K562 (cell line): ENCODE measurements around the gene ELOVL1. TPM values are rescaled to one million over a fixed set of nuclear protein-coding genes. Genes with fewer than 3 reads are reported as not detected.

Source experiments
- ATF1 ChIP-seq, 2 experiments: fragments of 450-650 bp in 1 of 2; IDR thresholded peaks; 2 replicates each; pipeline ENCODE4 v1.6.1; 2016; ENCODE audit warnings: missing compliant biosample characterization in 1 of 2, missing genetic modification characterization in 1 of 2
- ATF3 ChIP-seq, 2 experiments: fragments of 450-650 bp in 1 of 2; sonication (generic) in 1 of 2; formaldehyde crosslinking in 1 of 2; IDR thresholded peaks in 1 of 2; conservative IDR thresholded peaks in 1 of 2; 2 replicates each; pipeline versions ENCODE4 v1.6.1 to v1.8.1; 2016 to 2023; ENCODE audit warnings: mild to moderate bottlenecking in 2 of 2, moderate library complexity in 2 of 2, inconsistent platforms in 1 of 2, missing genetic modification reagents in 1 of 2
- ATF7 ChIP-seq: fragments of 450-650 bp; IDR thresholded peaks from 2 replicates; pipeline ENCODE4 v1.7.1; 2014; ENCODE audit warnings: mild to moderate bottlenecking, moderate library complexity
- CXXC5 ChIP-seq: fragments of 250-450 bp; sonication (Bioruptor Pico); IDR thresholded peaks from 2 replicates; pipeline ENCODE4 v1.8.0; 2022; ENCODE audit warnings: inconsistent platforms, mild to moderate bottlenecking, moderate library complexity
- HDAC3 ChIP-seq: fragments of 450-650 bp; IDR thresholded peaks from 2 replicates; pipeline ENCODE4 v1.6.1; 2018; ENCODE audit warnings: borderline replicate concordance, mild to moderate bottlenecking, moderate library complexity; ENCODE audit not compliant: partially characterized antibody
- JUN ChIP-seq, 2 experiments: sonication (generic) in 1 of 2; formaldehyde crosslinking in 1 of 2; IDR thresholded peaks; 2 replicates each; pipeline versions ENCODE4 v1.6.1 to v1.8.0; 2012 to 2022; ENCODE audit warnings: borderline replicate concordance in 2 of 2, mild to moderate bottlenecking in 2 of 2, improper control_type of control experiment in 1 of 2, low read depth in 1 of 2, low read length in 1 of 2, missing genetic modification reagents in 1 of 2
- KDM4B ChIP-seq, 2 experiments: fragments of 450-650 bp in 1 of 2; sonication (generic) in 1 of 2; IDR thresholded peaks; 2 replicates each; pipeline ENCODE4 v1.6.1; 2016 to 2017; ENCODE audit warnings: borderline replicate concordance in 2 of 2, antibody characterized with exemption in 1 of 2, low read depth in 1 of 2, mild to moderate bottlenecking in 1 of 2
- L3MBTL2 ChIP-seq: fragments of 450-650 bp; IDR thresholded peaks from 2 replicates; pipeline ENCODE4 v1.6.1; 2016; ENCODE audit warnings: mild to moderate bottlenecking, moderate library complexity
- MEIS2 ChIP-seq: fragments of 450-650 bp; IDR thresholded peaks from 2 replicates; pipeline ENCODE4 v1.6.1; 2014; ENCODE audit warnings: mild to moderate bottlenecking; ENCODE audit not compliant: partially characterized antibody
- NONO ChIP-seq, 2 experiments: fragments of 200-400 bp in 1 of 2; fragments of 450-650 bp in 1 of 2; formaldehyde crosslinking in 1 of 2; IDR thresholded peaks; 2 replicates each; pipeline ENCODE4 v1.6.1; 2017; ENCODE audit warnings: low read depth in 2 of 2, mild to moderate bottlenecking in 2 of 2, moderate library complexity in 2 of 2, low read length in 1 of 2
- NR4A1 ChIP-seq, 2 experiments: fragments of 250-450 bp in 1 of 2; fragments of 450-650 bp in 1 of 2; sonication (Bioruptor Pico) in 1 of 2; IDR thresholded peaks; 2 replicates each; pipeline versions ENCODE4 v1.4.0 to v1.6.1; 2016 to 2020; ENCODE audit warnings: mild to moderate bottlenecking in 2 of 2, missing compliant biosample characterization in 1 of 2, missing genetic modification characterization in 1 of 2, moderate library complexity in 1 of 2
- PHF8 ChIP-seq: fragments of 200-600 bp; sonication (generic); IDR thresholded peaks from 2 replicates; pipeline ENCODE4 v1.6.1; 2012; ENCODE audit warnings: mixed run types, mild to moderate bottlenecking, inconsistent platforms, low read length, moderate library complexity, borderline replicate concordance
- SIN3B ChIP-seq: fragments of 450-650 bp; IDR thresholded peaks from 2 replicates; pipeline ENCODE4 v1.6.1; 2017; ENCODE audit warnings: low read depth, mild to moderate bottlenecking, moderate library complexity
- TFAP4 ChIP-seq: sonication (generic); formaldehyde crosslinking; IDR thresholded peaks from 2 replicates; pipeline ENCODE4 v1.8.0; 2022; ENCODE audit warnings: missing genetic modification reagents, mild to moderate bottlenecking, moderate library complexity, borderline replicate concordance
- ZKSCAN3 ChIP-seq: fragments of 250-450 bp; sonication (Bioruptor Pico); IDR thresholded peaks from 2 replicates; pipeline ENCODE4 v1.4.0; 2020
- ZNF398 ChIP-seq: fragments of 250-450 bp; sonication (Bioruptor Pico); IDR thresholded peaks from 2 replicates; pipeline ENCODE4 v1.8.0; 2021; ENCODE audit warnings: moderate library complexity, mild to moderate bottlenecking, inconsistent platforms
- ZNF592 ChIP-seq: fragments of 450-650 bp; IDR thresholded peaks from 2 replicates; pipeline ENCODE4 v1.6.1; 2017; ENCODE audit warnings: antibody characterized with exemption, mild to moderate bottlenecking
- ZNF77 ChIP-seq: fragments of 250-450 bp; sonication (Bioruptor Pico); IDR thresholded peaks from 2 replicates; pipeline ENCODE4 v1.5.0; 2020
- polyA plus RNA-seq, 8 experiments: library from polyadenylated mRNA; depleted of rRNA in 4 of 8; stranded (reverse) in 5 of 8; unstranded in 3 of 8; fragments of >200 nt; fragmentation: Nextera tagmentation in 2 of 8; fragmentation: Illumina TruSeq in 1 of 8; extraction: Ambion mirVana in 2 of 8; extraction: Trizol in 1 of 8; gene quantifications; 2 replicates each; pipeline versions ENCODE4 v1.2.1 to v1.2.3, GENCODE V29; 2011 to 2014; ENCODE audit warnings: inconsistent platforms in 1 of 8, missing spikeins in 1 of 8
- total RNA-seq, 7 experiments: library from RNA; depleted of rRNA in 6 of 7; stranded (reverse); fragments of >200 nt in 6 of 7; fragmentation: Illumina TruSeq in 2 of 7; extraction: Trizol in 2 of 7; gene quantifications; 2 replicates each; pipeline versions ENCODE4 v1.2.1 to v1.2.3, GENCODE V29; 2011 to 2021; ENCODE audit warnings: low replicate concordance in 1 of 7

ELOVL1 gene
- total and polyA plus RNA-seq, 9 of the 15 experiments (the other 6 are each of a cell fraction or from before 2014, with no cell fraction given) = 51.0 to 157 (median 70.3) TPM

- TF ChIP-seq L3MBTL2 (peak; percentile 34; the same call in 1 of the 2 replicates), HDAC3 (no peak), JUN (IDR thresholded peaks at IDR 0.05; ENCODE audit: borderline replicate concordance, low read depth, low read length) (peak; percentile 86; the same call in 1 of the 2 replicates), JUN (CRISPR knock-in tag; IDR thresholded peaks at IDR 0.05; ENCODE audit: borderline replicate concordance) (no peak), PHF8 (no peak), ZNF77 (CRISPR knock-in tag) (no peak), SIN3B (no peak), NR4A1 (CRISPR knock-in tag; IDR thresholded peaks at IDR 0.05) (no peak), NR4A1 (tag; IDR thresholded peaks at IDR 0.05) (no peak), ATF3 (IDR thresholded peaks at IDR 0.05) (peak; percentile 89), ATF3 (CRISPR knock-in tag; conservative IDR thresholded peaks at IDR 0.05) (0 out of 2 replicates have a peak, but pooled peaks have one; percentile 43), ATF1 (CRISPR knock-in tag; IDR thresholded peaks at IDR 0.05) (no peak), ATF1 (tag; IDR thresholded peaks at IDR 0.05) (peak; percentile 42; the same call in 1 of the 2 replicates), ATF7 (peak; percentile 38; the same call in 1 of the 2 replicates), NONO (IDR thresholded peaks at IDR 0.05; ENCODE audit: low read depth in 2 of 2, low read length in 1 of 2) (no peak), TFAP4 (CRISPR knock-in tag) (peak; percentile 80; the same call in 1 of the 2 replicates), MEIS2 (peak; percentile 9), ZNF398 (CRISPR knock-in tag) (no peak), ZNF592 (no peak), ZKSCAN3 (CRISPR knock-in tag) (no peak), CXXC5 (no peak), KDM4B (IDR thresholded peaks at IDR 0.05; ENCODE audit: borderline replicate concordance in 2 of 2, low read depth in 1 of 2) (no peak)
Observed at GRCh38 chr1:43321331-43321891, 46.4 kb downstream of the ELOVL1 start (continued).
